Stomach (tissue), 9 donors: ENCODE measurements around the gene DENND1B. TPM values are rescaled to one million over a fixed set of nuclear protein-coding genes. Genes with fewer than 3 reads are reported as not detected.
A peak's percentile ranks its signal among the peaks of the same experiment; 100 is the strongest.

Source experiments
- DNase-seq, 2 donors: peaks; one replicate each; pipeline versions ENCODE4 v3.0.0 to v3.0.0-alpha.2; 2013 to 2019
- H3K27ac ChIP-seq, 5 donors: fragments of 200-600 bp in 4 of 5; sonication (generic) in 4 of 5; one replicate each; pipeline ENCODE4 v1.5.1; 2013 to 2019; ENCODE audit warnings: mild to moderate bottlenecking in 1 of 5, moderate library complexity in 1 of 5
- H3K27me3 ChIP-seq, 3 donors: fragments of 200-600 bp; sonication (generic); one replicate each; pipeline ENCODE4 v1.5.1; 2017 to 2019; ENCODE audit warnings: mixed run types in 1 of 3
- H3K36me3 ChIP-seq, 4 donors: fragments of 200-600 bp; sonication (generic); 1 replicate in 3 of 4; 2 replicates in 1 of 4; pipeline ENCODE4 v1.5.1; 2016 to 2019
- H3K4me1 ChIP-seq, 4 donors: fragments of 200-600 bp; sonication (generic); one replicate each; pipeline ENCODE4 v1.5.1; 2016 to 2019
- H3K4me3 ChIP-seq, 4 donors: fragments of 200-600 bp; sonication (generic) in 3 of 4; one replicate each; pipeline ENCODE4 v1.5.1; 2016 to 2019; ENCODE audit warnings: mild to moderate bottlenecking in 1 of 4
- H3K9me3 ChIP-seq, 4 donors: fragments of 200-600 bp; sonication (generic); one replicate each; pipeline ENCODE4 v1.5.1; 2016 to 2019
- CTCF ChIP-seq, 7 experiments: fragments of 450-650 bp in 4 of 7; fragments of 200-600 bp in 3 of 7; sonication (generic) in 3 of 7; IDR thresholded peaks; one replicate each; pipeline ENCODE4 v1.5.1; 2016 to 2019; ENCODE audit warnings: antibody characterized with exemption in 7 of 7, control low read depth in 2 of 7, mild to moderate bottlenecking in 1 of 7
- EP300 ChIP-seq: sonication (generic); formaldehyde crosslinking; IDR thresholded peaks from one replicate; pipeline ENCODE4 v1.6.1; 2017; ENCODE audit warnings: antibody characterized with exemption
- POLR2A ChIP-seq, 4 donors: fragments of 450-650 bp; IDR thresholded peaks; one replicate each; pipeline ENCODE4 v1.6.1; 2016; ENCODE audit warnings: antibody characterized with exemption in 4 of 4, control low read depth in 2 of 4, mild to moderate bottlenecking in 1 of 4, moderate library complexity in 1 of 4
- POLR2AphosphoS5 ChIP-seq, 3 donors: sonication (generic); formaldehyde crosslinking; IDR thresholded peaks; one replicate each; pipeline ENCODE4 v1.6.1; 2016; ENCODE audit warnings: antibody characterized with exemption in 3 of 3
- WGBS, 5 donors: extraction: QIAGEN DNeasy Blood & Tissue Kit in 3 of 5; methylation state at CpG; one replicate each; pipeline versions ENCODE4 v1.1.5 to v1.1.7; 2013 to 2018; 5-methylcytosine and 5-hydroxymethylcytosine counted together
- intact Hi-C: fragments of 100-400 bp; cut with DNase I; formaldehyde crosslinking; loops from one replicate; pipeline ENCODE4 v1.15.1; 2023; ENCODE audit warnings: low total_unique reads
- polyA plus RNA-seq, 3 donors: library from polyadenylated mRNA; stranded (reverse); fragments of 200-250 nt; gene quantifications; one replicate each; pipeline ENCODE4 v1.2.3, GENCODE V29; 2013
- total RNA-seq, 5 donors: library from RNA; depleted of rRNA; stranded (reverse); fragments of >200 nt; gene quantifications; one replicate each; pipeline versions ENCODE4 v1.1.0 to v1.2.3, GENCODE V29; 2014 to 2016
- donor health status: healthy with polysubstance abuse.
- donor health status: Bipolar disorder and iron deficiency.
- donor health status: healthy.

The DENND1B gene
- total and polyA plus RNA-seq, 8 donors = 2.9 to 435 (median 13.7) TPM

GRCh38 chr1:197467881-197468280 is 307.4 kb downstream of the DENND1B start:
- Histone ChIP-seq H3K4me1 (peaks cover 0 to 10% (median 0%) of the 10 kb centered on the region in 4 donors), H3K4me3 (no peak overlapping the region), H3K9me3 (no peaks in the 10 kb centered on the region), H3K27ac (no peak overlapping the region), H3K27me3 (no peaks in the 10 kb centered on the region), H3K36me3 (no peaks in the 10 kb centered on the region)
- TF ChIP-seq POLR2A (IDR thresholded peaks at IDR 0.05) = no peak
- no peak for TF ChIP-seq CTCF (IDR thresholded peaks at IDR 0.05)
- no peak for TF ChIP-seq EP300
- TF ChIP-seq POLR2AphosphoS5 (IDR thresholded peaks at IDR 0.05) = no peak
- no peak for DNase-seq
- WGBS, 5 donors = 86 to 97% (median 95%) methylated on average over 1 of the region's 1 CpG
- intact Hi-C loops = no loop called here

GRCh38 chr1:197466813-197467212 is 308.5 kb downstream of the DENND1B start:
- H3K4me3 ChIP-seq = no peak overlapping the region
- no peak for TF ChIP-seq POLR2A (IDR thresholded peaks at IDR 0.05)
- no peak for TF ChIP-seq EP300
- no peak for TF ChIP-seq POLR2AphosphoS5 (IDR thresholded peaks at IDR 0.05)
- no peak for TF ChIP-seq CTCF (IDR thresholded peaks at IDR 0.05)
- H3K4me1 ChIP-seq = peaks cover 0 to 10% (median 0%) of the 10 kb centered on the region in 4 donors
- H3K36me3 ChIP-seq = no peaks in the 10 kb centered on the region
- DNase-seq = no peak
- no peak overlapping the region for H3K27ac ChIP-seq
- intact Hi-C loops = no loop called here
- 77 to 79% (median 78%) methylated on average over 3 of the region's 3 CpGs for WGBS, 5 donors
- H3K9me3 ChIP-seq = no peaks in the 10 kb centered on the region
- no peaks in the 10 kb centered on the region for H3K27me3 ChIP-seq

GRCh38 chr1:197465528-197466327 is 309.6 kb downstream of the DENND1B start:
- intact Hi-C loops = no loop called here
- Histone ChIP-seq H3K36me3 (no peaks in the 10 kb centered on the region), H3K4me3 (no peak overlapping the region), H3K9me3 (no peaks in the 10 kb centered on the region), H3K27ac (no peak overlapping the region), H3K27me3 (no peaks in the 10 kb centered on the region), H3K4me1 (peaks cover 0 to 10% (median 0%) of the 10 kb centered on the region in 4 donors)
- WGBS, 5 donors = 80 to 86% (median 85%) methylated on average over 3 of the region's 3 CpGs
- DNase-seq = no peak
- TF ChIP-seq CTCF (IDR thresholded peaks at IDR 0.05) (no peak), POLR2A (IDR thresholded peaks at IDR 0.05) (no peak), POLR2AphosphoS5 (IDR thresholded peaks at IDR 0.05) (no peak), EP300 (no peak)

- Histone ChIP-seq H3K4me3 (no peak overlapping the region), H3K27ac (peak overlapping the region in 1 of 5 donors; percentile 40), H3K9me3 (no peaks in the 10 kb centered on the region), H3K4me1 (peaks cover 0 to 10% (median 0%) of the 10 kb centered on the region in 4 donors), H3K36me3 (no peaks in the 10 kb centered on the region), H3K27me3 (no peaks in the 10 kb centered on the region)
- WGBS, 5 donors = 19 to 53% (median 47%) methylated on average over 7 of the region's 7 CpGs
- DNase-seq = peak in 1 of 2 donors; percentile 88
- peak; percentile 51 for TF ChIP-seq EP300
- TF ChIP-seq POLR2AphosphoS5 (IDR thresholded peaks at IDR 0.05) = peak in 1 of 3 donors; percentile 84
- no peak for TF ChIP-seq POLR2A (IDR thresholded peaks at IDR 0.05)
- intact Hi-C loops = no loop called here
These were observed 311.2 kb downstream of the DENND1B start for GRCh38 chr1:197464044-197464443.

GRCh38 chr1:197463142-197463541 is 312.1 kb downstream of the DENND1B start:
- TF ChIP-seq EP300 (no peak), CTCF (IDR thresholded peaks at IDR 0.05) (no peak), POLR2AphosphoS5 (IDR thresholded peaks at IDR 0.05) (no peak), POLR2A (IDR thresholded peaks at IDR 0.05) (no peak)
- Histone ChIP-seq H3K4me3 (no peak overlapping the region), H3K36me3 (no peaks in the 10 kb centered on the region), H3K27ac (no peak overlapping the region), H3K4me1 (peaks cover 0 to 10% (median 0%) of the 10 kb centered on the region in 4 donors), H3K9me3 (no peaks in the 10 kb centered on the region), H3K27me3 (no peaks in the 10 kb centered on the region)
- no peak for DNase-seq
- intact Hi-C loops = no loop called here
